Fibroblast of mammary gland (primary cell): Measurements from ENCODE around the gene SLC10A3.
A peak's percentile ranks its signal among the peaks of the same experiment; 100 is the strongest.

Experiments used
- DNase-seq: peaks from one replicate; pipeline ENCODE4 v3.0.0-alpha.2; 2010; ENCODE audit warnings: low read depth
- H3K4me3 ChIP-seq: 2 replicates; pipeline ENCODE4 v1.5.1; 2011; ENCODE audit warnings: low read depth, mild to moderate bottlenecking, low read length, moderate library complexity; ENCODE audit not compliant: control insufficient read depth
- CTCF ChIP-seq: conservative IDR thresholded peaks from 2 replicates; pipeline ENCODE4 v1.5.1; 2011; ENCODE audit warnings: low read depth, low read length, inconsistent platforms; ENCODE audit not compliant: control insufficient read depth, insufficient read depth

Gene SLC10A3

DNA sequence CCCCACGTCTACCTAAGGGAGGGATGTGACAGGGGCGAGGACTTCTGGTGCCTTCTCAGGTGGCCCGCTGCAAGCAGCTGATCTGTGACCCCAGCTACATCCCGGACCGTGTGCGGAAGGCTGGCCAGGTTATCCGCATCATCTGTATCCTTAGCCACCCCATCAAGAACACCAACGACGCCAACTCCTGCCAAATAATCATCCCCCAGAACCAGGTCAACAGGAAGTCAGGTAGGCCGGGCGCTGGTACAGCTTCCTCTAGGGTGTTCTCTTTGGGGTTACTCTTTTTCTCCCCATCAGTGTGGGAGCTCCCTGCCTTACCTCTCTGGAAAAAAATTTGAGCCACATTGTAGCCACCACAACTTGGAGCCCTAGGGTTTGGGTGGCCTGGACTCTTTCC is 48.9 kb downstream of the SLC10A3 start:
- H3K4me3 ChIP-seq: no peak overlapping the region
- no peak for TF ChIP-seq CTCF
- DNase-seq: no peak

GRCh38 chrX:154440623-154441357 is 49.6 kb downstream of the SLC10A3 start:
- no peak for DNase-seq
- no peak for TF ChIP-seq CTCF
- H3K4me3 ChIP-seq: no peak overlapping the region

- H3K4me3 ChIP-seq: no peak overlapping the region
- DNase-seq: no peak
- no peak for TF ChIP-seq CTCF
Measured at GRCh38 chrX:154439841-154440240, 50.6 kb downstream of the SLC10A3 start.

GRCh38 chrX:154437971-154438893 is 52.2 kb downstream of the SLC10A3 start:
- TF ChIP-seq CTCF: no peak
- peak overlapping the region; percentile 68 for H3K4me3 ChIP-seq
- no peak for DNase-seq
